HepG2 (cell line): ENCODE data around the gene CEL. TPM values are rescaled to one million over a fixed set of nuclear protein-coding genes. Genes with fewer than 3 reads are reported as not detected.

Source experiments
- ATAC-seq: fragments of 200-7000 bp; cut with Tn5 transposase; 3 replicates; pipeline ENCODE4 v1.9.1; 2020; ENCODE audit warnings: mild to moderate bottlenecking, moderate library complexity
- BruUV-seq: library from RNA; stranded (reverse); fragments of 400-500 nt; replicated peaks from 2 replicates; lab custom pipeline; 2021; lab: Mats Ljungman, UMichigan
- CTCF ChIA-PET: fragments of 300-600 bp; formaldehyde crosslinking; extraction: SDS; loops from one replicate; lab custom pipeline; 2021; ENCODE audit warnings: low total read pairs, inconsistent platforms, low intra/inter-chr PET ratio; lab: Yijun Ruan, JAX
- POLR2A ChIA-PET: fragments of 350-600 bp; sonication (Branson Sonifier 250); formaldehyde crosslinking; loops from one replicate; lab custom pipeline; 2020; ENCODE audit warnings: antibody characterized with exemption, inconsistent platforms; lab: Yijun Ruan, JAX
- DNase-seq: peaks from one replicate; pipeline ENCODE4 v3.0.0-alpha.2; 2015; ENCODE audit warnings: low spot score
- FAIRE-seq: peaks from 3 replicates; lab custom pipeline; 2011; peaks lifted over from hg19 to GRCh38; lab: Jason Lieb, UNC
- H2AFZ ChIP-seq: one replicate; pipeline ENCODE4 v1.6.1; 2011; ENCODE audit warnings: low read length, inconsistent platforms
- H3K27ac ChIP-seq: fragments of 300-600 bp; 3 replicates; pipeline ENCODE4 v1.8.0; 2011; ENCODE audit warnings: mixed run types, mild to moderate bottlenecking, mixed read lengths, low read length, inconsistent platforms; ENCODE audit not compliant: insufficient read depth; ENCODE audit errors: extremely low read length
- H3K27me3 ChIP-seq, 2 experiments: fragments of 200-600 bp in 1 of 2; 2 replicates in 1 of 2; 3 replicates in 1 of 2; pipeline versions ENCODE4 v1.6.0 to v1.8.0; 2011; ENCODE audit warnings: low read length in 2 of 2, mild to moderate bottlenecking in 2 of 2, moderate library complexity in 2 of 2, inconsistent platforms in 1 of 2; ENCODE audit not compliant: insufficient read depth in 2 of 2, control insufficient read depth in 1 of 2
- H3K36me3 ChIP-seq, 2 experiments: fragments of 200-600 bp in 1 of 2; replicated peaks in 1 of 2; 2 replicates in 1 of 2; 3 replicates in 1 of 2; pipeline versions ENCODE4 v1.5.1 to v1.8.0; 2011; ENCODE audit warnings: low read length in 2 of 2, inconsistent platforms in 1 of 2; ENCODE audit not compliant: insufficient read depth in 2 of 2, control insufficient read depth in 1 of 2
- H3K4me1 ChIP-seq: 2 replicates; pipeline ENCODE4 v1.5.1; 2012; ENCODE audit warnings: low read length, inconsistent platforms; ENCODE audit not compliant: insufficient read depth
- H3K4me2 ChIP-seq: 2 replicates; pipeline ENCODE4 v1.6.0; 2011; ENCODE audit warnings: low read depth, low read length, inconsistent platforms
- H3K4me3 ChIP-seq, 3 experiments: fragments of 200-600 bp in 1 of 3; sonication (generic), shearing (Covaris generic) in 1 of 3; replicated peaks in 1 of 3; 2 replicates each; pipeline ENCODE4 v1.5.1; 2011 to 2016; ENCODE audit warnings: low read length in 3 of 3, inconsistent platforms in 2 of 3, low read depth in 2 of 3, mild to moderate bottlenecking in 2 of 3, control low read depth in 1 of 3, mixed read lengths in 1 of 3; ENCODE audit not compliant: insufficient read depth in 1 of 3
- H3K79me2 ChIP-seq: one replicate; pipeline ENCODE4 v1.6.1; 2011; ENCODE audit warnings: low read length, inconsistent platforms; ENCODE audit not compliant: insufficient read depth
- H3K9ac ChIP-seq: 2 replicates; pipeline ENCODE4 v1.6.0; 2011; ENCODE audit warnings: mild to moderate bottlenecking, low read depth, low read length, inconsistent platforms; ENCODE audit not compliant: insufficient read depth
- H3K9me3 ChIP-seq: 2 replicates; pipeline ENCODE4 v1.5.1; 2012; ENCODE audit warnings: mild to moderate bottlenecking, low read length
- H4K20me1 ChIP-seq: 2 replicates; pipeline ENCODE4 v1.6.0; 2011; ENCODE audit warnings: inconsistent platforms, mild to moderate bottlenecking, low read length, moderate library complexity; ENCODE audit not compliant: insufficient read depth
- ELF1 ChIP-seq: sonication (generic); formaldehyde crosslinking; IDR thresholded peaks from 2 replicates; pipeline ENCODE4 v1.4.0; 2020; ENCODE audit warnings: missing genetic modification reagents
- FOXO4 ChIP-seq: sonication (generic); formaldehyde crosslinking; conservative IDR thresholded peaks from 2 replicates; pipeline ENCODE4 v1.8.1; 2023; ENCODE audit warnings: missing genetic modification reagents
- IKZF1 ChIP-seq: fragments of 450-650 bp; IDR thresholded peaks from 2 replicates; pipeline ENCODE4 v1.7.1; 2016
- MED13 ChIP-seq: sonication (generic); formaldehyde crosslinking; IDR thresholded peaks from 2 replicates; pipeline ENCODE4 v1.5.0; 2020; ENCODE audit warnings: missing genetic modification reagents
- MTA1 ChIP-seq: sonication (generic); formaldehyde crosslinking; IDR thresholded peaks from 2 replicates; pipeline ENCODE4 v1.4.0; 2020; ENCODE audit warnings: missing genetic modification reagents, mild to moderate bottlenecking, borderline replicate concordance
- MXD4 ChIP-seq: IDR thresholded peaks from 2 replicates; pipeline ENCODE4 v1.6.1; 2016; ENCODE audit warnings: mild to moderate bottlenecking, missing biosample characterization, missing genetic modification reagents
- NFYC ChIP-seq: IDR thresholded peaks from 2 replicates; pipeline ENCODE4 v1.6.1; 2016; ENCODE audit warnings: missing genetic modification reagents, missing compliant biosample characterization
- SIN3A ChIP-seq: IDR thresholded peaks from 2 replicates; pipeline ENCODE4 v1.6.1; 2011; ENCODE audit warnings: low read depth, mild to moderate bottlenecking, control low read depth, low read length, borderline replicate concordance
- ZNF275 ChIP-seq: sonication (generic); formaldehyde crosslinking; IDR thresholded peaks from 2 replicates; pipeline ENCODE4 v1.8.0; 2022; ENCODE audit warnings: missing genetic modification reagents, mild to moderate bottlenecking, inconsistent platforms, borderline replicate concordance
- ZNF512B ChIP-seq: sonication (generic); formaldehyde crosslinking; IDR thresholded peaks from 2 replicates; pipeline ENCODE4 v1.5.1; 2020; ENCODE audit warnings: missing genetic modification reagents, mild to moderate bottlenecking, borderline replicate concordance
- WGBS: methylation state at CpG from one replicate; pipeline ENCODE4 v1.1.6; 2017; ENCODE audit warnings: low lambda C conversion rate; 5-methylcytosine and 5-hydroxymethylcytosine counted together
- in situ Hi-C: cut with HindIII; loops from 2 replicates; pipeline ENCODE4 v1.10.0; 2017; ENCODE audit warnings: low pct_unique_long_range_greater_than_20kb; ENCODE audit not compliant: extremely low pct_ligation_motif_present
- intact Hi-C: fragments of 100-400 bp; cut with micrococcal nuclease; formaldehyde crosslinking; loops from one replicate; pipeline ENCODE4 v1.10.0; 2022; ENCODE audit not compliant: unreplicated experiment
- polyA plus RNA-seq, 8 experiments: library from polyadenylated mRNA; depleted of rRNA in 3 of 8; stranded (reverse) in 7 of 8; unstranded in 1 of 8; fragments of >200 nt; fragmentation: Illumina TruSeq in 4 of 8; extraction: Trizol in 4 of 8; gene quantifications; 2 replicates each; pipeline versions ENCODE4 v1.2.1 to v1.2.3, GENCODE V29; 2011 to 2016; ENCODE audit warnings: low read depth in 4 of 8, missing spikeins in 1 of 8, mixed read lengths in 1 of 8; ENCODE audit not compliant: insufficient read depth in 1 of 8
- total RNA-seq, 5 experiments: library from RNA; depleted of rRNA; stranded (reverse); fragments of >200 nt; fragmentation: Illumina TruSeq; extraction: Trizol; gene quantifications; 2 replicates each; pipeline ENCODE4 v1.2.3, GENCODE V29; 2016; ENCODE audit warnings: low read depth in 1 of 5

Gene CEL
- total and polyA plus RNA-seq, 2 of the 13 experiments (the other 11 are each of a cell fraction or from before 2014, with no cell fraction given) = 0.63 to 1.5 TPM

DNA sequence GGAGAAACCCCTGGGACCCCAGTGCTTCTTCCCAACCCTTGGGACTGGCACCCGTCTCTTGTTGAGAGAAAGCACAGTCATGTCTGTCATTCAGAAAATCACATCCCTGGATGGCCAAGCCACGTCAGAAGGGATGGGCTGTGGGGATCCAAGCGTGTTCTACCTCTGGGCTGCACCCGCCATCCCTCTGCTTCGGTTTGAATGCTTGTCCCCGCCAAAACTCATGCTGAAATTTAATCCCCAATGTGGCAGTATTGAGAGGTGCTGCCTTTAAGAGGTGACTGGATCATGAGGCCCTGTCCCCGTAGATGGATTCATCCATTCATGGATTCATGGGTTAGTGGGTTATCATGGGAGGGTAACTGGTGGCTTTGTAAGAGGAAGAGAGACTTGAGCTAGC lies 27.0 kb downstream of the CEL start (continued):
- no peak for TF ChIP-seq ELF1 (CRISPR knock-in tag)
- no peak for TF ChIP-seq FOXO4 (CRISPR knock-in tag)
- TF ChIP-seq ZNF512B (CRISPR knock-in tag) = no peak
- TF ChIP-seq MXD4 = no peak
- TF ChIP-seq ZNF275 = no peak
- TF ChIP-seq MTA1 (CRISPR knock-in tag) = no peak
- TF ChIP-seq IKZF1 = no peak

- H3K9me3 ChIP-seq = no peaks in the 10 kb centered on the region
- TF ChIP-seq SIN3A (no peak), MED13 (CRISPR knock-in tag) (no peak), NFYC (CRISPR knock-in tag) (peak; percentile 46)
- H2AFZ ChIP-seq = no peak overlapping the region
- peaks cover 0 to 15% of the 10 kb centered on the region in 2 experiments; a peak in 2 of 5 replicates for H3K27me3 ChIP-seq
- no peak for DNase-seq
- BruUV-seq = no TSS peak
- H3K79me2 ChIP-seq = no peaks in the 10 kb centered on the region
- no peaks in the 10 kb centered on the region for H3K4me1 ChIP-seq
- H3K4me3 ChIP-seq = no peak overlapping the region
- FAIRE-seq = no peak
- CTCF ChIA-PET = no interaction called here
- ATAC-seq = no peak
- no peaks in the 10 kb centered on the region for H3K36me3 ChIP-seq
- intact Hi-C loops = no loop called here
- no peak overlapping the region for H3K9ac ChIP-seq
- POLR2A ChIA-PET = interaction anchor here (0.8 kb wide), 1 partner anchor 58 kb away, joined by 3 read pairs; the partner anchor contains the start of gene GTF3C5
- no peak overlapping the region for H3K4me2 ChIP-seq
- H3K27ac ChIP-seq = no peak overlapping the region
- H4K20me1 ChIP-seq = no peaks in the 10 kb centered on the region
- WGBS = 66% methylated on average over 6 of the region's 6 CpGs
- in situ Hi-C loops = no loop called here
Measured at GRCh38 chr9:133089271-133089671, 27.5 kb downstream of the CEL start.
